Vagina (tissue), 2 donors: Measurements from ENCODE around the gene TRAPPC5.

ENCODE experiments used
- CTCF ChIP-seq, 3 experiments: fragments of 450-650 bp in 2 of 3; fragments of 200-600 bp in 1 of 3; sonication (generic) in 1 of 3; IDR thresholded peaks; one replicate each; pipeline ENCODE4 v1.5.1; 2017 to 2019; ENCODE audit warnings: antibody characterized with exemption in 3 of 3, mild to moderate bottlenecking in 2 of 3, moderate library complexity in 2 of 3
- POLR2A ChIP-seq, 2 donors: fragments of 450-650 bp; IDR thresholded peaks; one replicate each; pipeline ENCODE4 v1.6.1; 2017; ENCODE audit warnings: antibody characterized with exemption in 2 of 2, mild to moderate bottlenecking in 2 of 2, moderate library complexity in 2 of 2

- TF ChIP-seq CTCF (IDR thresholded peaks at IDR 0.05) = no peak
- no peak for TF ChIP-seq POLR2A (IDR thresholded peaks at IDR 0.05)
Measured at GRCh38 chr19:7690779-7691258, 10.2 kb downstream of the TRAPPC5 start.
